A172 (cell line): Measurements from ENCODE around the gene SH3RF3. TPM values are rescaled to one million over a fixed set of nuclear protein-coding genes. Genes with fewer than 3 reads are reported as not detected.

ENCODE experiments used
- DNase-seq: peaks from one replicate; pipeline ENCODE4 v3.0.0-alpha.2; 2015; ENCODE audit warnings: low spot score
- total RNA-seq: library from RNA; depleted of rRNA; stranded (reverse); fragments of >200 nt; shearing (Covaris generic); gene quantifications from 2 replicates; pipeline ENCODE4 v1.2.3, GENCODE V29; 2014

Gene SH3RF3
- total RNA-seq, 1 experiment from 2014 or later: 3.6 TPM

DNA sequence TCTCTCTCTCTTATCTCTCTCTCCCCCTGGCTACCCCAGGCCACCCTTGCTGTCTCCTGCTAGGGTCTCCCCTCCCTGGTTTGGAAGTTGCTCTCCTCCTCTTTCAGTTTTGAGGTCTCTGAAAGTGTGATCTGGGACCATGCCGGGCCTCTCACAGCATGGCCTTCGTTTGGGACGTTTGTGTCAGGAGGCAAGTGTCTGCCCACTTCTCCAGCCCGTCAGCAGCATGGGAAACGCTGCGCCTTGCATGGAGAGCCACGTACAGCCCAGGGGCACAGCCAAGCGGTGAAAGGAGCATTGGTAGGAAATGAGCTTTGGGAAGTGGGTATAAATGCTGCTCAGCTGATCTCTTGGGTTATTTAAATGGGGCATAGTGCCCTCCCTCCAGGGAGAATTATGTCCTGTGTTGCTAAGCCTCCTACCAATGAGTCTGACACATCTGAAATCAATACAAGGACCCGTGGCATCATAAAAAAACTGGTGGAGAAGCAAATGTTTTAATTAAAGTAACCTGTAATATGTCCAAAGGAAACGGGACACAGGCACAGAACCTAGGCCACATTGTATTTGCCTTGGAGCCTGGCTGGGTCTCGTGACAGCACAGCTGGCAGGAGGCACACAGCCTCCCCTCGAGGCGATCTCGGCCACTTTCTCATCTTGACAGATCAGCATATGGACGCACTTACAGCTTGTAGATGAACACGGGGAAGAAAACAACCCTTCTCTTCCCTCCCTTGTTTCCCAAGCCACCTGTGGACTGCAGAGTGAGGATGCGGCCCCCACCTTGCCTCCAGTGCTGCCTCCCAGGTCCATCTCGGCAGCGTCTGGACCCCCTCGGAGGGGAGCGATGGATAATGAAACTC lies 72.7 kb downstream of the SH3RF3 start:
- no peak for DNase-seq

DNA sequence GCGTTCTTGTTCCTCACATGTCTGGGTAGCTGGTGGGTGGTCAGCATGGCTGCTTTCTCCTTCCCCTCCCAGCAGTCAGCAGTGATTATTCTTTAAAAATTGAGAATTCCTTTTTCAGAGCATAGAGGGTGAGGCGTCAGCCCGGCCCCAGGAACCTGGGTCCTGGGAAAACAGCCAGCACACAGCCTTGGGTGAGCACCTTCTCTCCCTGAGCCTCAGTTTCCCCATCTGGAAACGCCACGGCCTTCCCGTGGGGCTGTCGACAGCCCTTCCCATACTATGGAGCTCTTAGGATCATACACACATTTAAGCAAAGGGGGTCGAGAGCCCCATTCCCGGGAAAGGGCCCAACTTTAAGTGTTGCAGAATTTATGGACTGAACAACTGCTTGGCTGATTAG lies 73.5 kb downstream of the SH3RF3 start:
- DNase-seq: no peak

DNA sequence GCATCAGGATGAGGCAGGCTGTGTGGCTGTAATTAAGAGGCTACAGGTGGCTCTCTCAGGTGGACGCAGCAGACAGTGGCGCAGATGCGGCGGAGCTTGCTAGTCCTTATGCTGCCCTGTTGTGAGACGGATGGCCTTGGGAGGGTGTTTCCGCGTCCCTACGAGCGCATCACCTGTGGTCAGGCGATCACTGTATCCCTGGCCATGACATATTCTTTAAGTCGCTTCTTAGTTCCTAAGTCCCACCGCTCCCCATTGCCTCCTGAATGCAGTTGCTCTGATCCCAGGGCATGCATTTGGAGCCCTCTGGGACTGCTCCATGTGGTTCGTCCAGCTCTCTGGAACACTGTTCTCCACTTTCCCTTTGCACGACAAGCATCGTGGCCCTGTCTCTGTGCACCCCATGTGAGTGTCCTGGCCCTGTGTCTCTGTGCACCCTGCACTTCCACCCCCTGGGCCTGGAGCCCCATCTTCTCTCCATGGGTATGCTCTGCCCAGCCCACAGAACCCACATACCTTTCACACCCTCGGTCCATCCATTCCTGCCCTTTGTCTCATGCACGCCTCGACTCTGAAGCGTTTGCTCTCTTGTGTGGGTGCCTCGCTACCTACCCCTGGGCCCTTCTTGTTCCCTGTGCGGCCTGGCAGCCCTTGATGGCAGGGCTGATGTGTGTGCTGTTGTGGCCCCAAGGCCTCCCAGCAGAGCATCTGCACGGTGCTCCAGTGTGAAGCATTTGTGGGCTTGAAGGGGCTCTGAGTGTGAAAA lies 74.4 kb downstream of the SH3RF3 start:
- DNase-seq: no peak

DNA sequence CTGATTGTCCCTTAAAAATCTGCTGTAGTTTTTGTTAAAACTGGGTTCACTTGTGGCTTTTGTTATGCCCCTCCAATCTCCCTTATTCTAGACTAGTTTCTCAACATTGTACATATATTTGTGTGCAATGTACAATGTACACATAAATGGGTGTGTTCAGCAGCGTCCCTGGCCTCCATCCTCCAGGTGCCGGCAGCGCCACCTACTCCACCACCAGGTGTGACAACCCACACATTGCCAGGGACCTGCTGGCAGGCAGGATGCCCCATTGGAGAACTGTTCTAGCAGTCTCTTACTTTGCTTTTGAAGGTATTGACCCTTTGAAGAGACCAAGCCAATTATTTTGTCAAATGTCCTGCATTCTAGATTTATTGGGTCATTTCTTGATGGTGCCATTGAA lies 75.4 kb downstream of the SH3RF3 start:
- no peak for DNase-seq

DNA sequence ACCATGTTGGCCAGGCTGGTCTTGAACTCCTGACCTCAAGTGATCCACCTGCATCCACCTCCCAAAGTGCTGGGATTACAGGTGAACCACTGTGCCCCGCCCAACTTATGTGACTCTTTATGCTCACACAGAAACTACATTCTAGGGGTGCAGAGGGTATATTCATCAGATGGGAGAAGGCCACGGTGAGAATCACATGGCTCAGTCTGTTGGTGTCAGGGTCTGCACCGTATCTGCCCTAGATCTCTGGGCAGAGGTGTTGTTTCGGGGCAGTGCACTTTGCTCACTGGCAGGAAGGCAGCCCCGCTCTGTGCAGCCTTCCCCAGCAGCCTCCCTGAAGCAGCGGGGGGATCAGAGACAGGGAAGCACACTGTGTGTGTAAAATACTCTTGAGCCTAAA lies 76.4 kb downstream of the SH3RF3 start:
- DNase-seq: no peak

DNA sequence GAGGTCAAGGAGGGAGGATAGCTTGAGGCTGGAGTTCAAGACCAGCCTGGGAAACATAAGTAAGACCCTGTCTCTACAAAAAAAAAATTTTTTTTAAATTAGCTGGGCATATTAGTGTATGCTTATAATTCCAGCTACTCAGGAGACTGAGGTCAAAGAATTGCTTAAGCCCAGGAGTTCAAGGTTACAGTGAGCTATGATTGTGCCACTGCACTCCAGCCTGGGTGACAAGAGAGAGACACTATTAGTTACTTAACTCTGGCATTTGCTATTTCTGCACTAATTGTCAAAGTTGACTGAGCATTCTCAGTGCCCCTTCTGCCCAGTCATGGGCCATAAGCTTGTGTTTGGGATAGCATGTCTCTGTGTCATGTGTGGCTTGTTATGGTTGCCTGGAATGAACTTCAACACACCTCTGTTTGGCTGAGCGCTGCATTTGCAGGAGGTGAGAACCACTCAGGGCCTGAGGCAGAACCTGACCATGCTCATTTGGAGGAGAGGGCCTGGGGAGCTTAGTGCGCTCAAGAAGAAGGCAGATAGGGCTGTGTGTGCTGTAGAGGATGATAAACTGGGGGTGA lies 77.7 kb downstream of the SH3RF3 start:
- DNase-seq: no peak

DNA sequence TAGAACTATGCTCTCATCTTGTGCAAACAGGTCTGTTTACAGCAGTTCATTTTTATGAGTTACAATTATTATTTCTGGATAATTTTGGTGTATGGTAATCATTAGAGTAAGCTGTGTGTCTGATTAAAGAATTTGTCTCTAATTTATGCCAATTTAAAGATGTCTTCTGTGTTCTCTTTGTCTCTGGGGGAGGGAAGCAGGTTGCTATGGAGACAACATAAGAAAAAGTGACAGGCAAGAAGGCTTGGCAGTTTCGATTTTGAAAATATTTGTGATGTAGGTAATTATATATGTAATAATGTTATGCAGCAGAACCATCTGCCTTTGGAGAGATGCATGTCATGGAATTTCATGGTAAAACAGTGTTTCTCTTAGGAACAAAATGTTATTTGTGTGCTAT lies 78.2 kb downstream of the SH3RF3 start:
- no peak for DNase-seq

DNA sequence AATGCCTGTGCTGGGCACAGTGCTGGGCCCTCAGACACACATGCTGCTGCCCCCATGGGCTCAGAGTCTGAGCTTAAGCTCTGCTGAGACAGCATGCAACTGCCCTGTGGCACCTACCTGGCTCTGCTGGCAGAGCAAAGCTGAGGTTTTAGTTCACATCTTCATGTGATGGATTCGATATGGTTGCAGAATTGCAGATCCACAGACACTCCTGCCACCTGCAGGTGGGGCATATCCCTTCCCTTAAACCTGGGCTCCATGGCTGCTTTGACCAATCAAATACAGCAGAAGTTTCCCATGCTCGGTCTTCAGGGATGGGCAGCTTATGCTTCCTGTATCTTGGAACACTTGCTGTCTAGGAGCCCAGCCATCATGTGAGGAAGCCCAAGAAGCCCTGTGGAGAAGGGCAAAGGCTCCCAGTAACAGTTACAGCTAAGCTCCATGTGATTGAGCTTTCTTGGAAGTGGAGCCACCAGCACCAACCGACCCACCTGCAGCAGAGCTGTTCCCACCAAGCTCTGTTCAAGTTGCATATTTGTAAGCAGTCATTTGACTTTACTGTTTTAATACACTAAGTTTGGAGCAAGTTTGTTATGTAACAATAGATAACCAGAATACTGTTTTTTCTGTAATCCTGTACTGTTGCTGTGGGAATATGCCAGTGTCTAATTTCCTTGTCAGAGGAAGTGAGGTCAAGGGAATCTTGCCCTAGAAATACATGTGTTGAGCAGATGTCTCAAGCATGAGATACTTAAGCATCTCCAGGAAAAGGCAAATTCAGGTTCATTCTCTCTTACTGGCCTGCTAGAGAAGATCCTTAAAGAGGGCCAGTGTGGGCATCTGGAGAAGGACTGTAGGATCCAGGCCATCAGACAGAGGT lies 79.3 kb downstream of the SH3RF3 start:
- no peak for DNase-seq

DNA sequence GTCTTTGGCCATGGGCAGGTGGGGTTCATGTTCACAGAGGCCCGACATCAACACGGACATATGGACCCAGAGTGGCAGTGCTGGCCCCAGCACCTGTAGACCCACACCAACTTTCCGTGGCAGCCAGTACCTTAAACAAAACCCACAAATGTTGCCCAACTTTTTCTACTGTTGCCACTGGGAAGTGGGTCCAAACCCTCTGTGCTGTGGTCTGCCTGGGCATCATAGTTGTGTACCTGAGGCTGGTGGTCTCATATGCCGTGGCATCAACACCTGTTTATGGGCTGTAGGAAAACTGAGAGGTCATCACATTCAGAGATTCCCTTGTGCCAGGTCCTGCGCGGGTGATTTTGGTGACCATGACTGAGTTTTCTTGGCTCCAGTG lies 79.9 kb downstream of the SH3RF3 start:
- no peak for DNase-seq

DNA sequence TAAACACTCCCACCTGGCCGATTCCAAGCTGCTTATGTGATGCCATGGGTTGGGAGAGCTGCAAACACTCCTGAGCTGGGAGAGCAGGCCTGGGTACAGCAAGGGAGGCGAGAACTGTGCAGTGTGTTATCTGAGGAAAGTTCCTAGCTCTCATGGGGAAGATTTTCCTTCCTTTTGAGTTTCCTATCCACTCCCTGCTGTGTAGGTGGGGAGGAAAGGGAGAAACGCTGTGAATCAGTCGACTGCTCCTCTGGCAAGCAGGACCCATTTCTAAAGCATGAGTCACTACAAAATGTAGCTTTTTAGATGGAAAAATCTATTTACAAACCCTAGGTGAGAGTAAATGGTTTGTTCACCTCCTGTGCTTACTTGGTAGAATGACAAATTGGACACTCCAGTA lies 80.4 kb downstream of the SH3RF3 start:
- DNase-seq: peak; percentile 87

DNA sequence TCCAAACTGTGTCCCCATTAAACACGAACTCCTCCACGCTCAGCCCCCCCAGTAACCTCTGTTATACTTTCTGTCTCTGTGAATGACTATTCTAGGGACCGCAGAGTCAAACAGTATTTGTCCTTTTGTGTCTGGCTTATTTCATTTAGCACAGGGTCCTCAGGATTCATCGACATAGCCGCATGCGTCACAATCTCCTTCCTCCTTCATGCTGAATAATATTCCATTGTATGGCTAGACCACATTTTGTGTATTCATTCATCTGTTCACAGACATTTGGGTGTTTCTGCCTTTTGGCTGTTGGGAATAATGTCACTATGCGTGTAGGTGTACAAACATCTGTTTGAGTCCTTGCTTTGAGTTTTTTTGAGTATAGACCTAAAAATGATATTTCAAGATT lies 80.9 kb downstream of the SH3RF3 start:
- DNase-seq: no peak

DNA sequence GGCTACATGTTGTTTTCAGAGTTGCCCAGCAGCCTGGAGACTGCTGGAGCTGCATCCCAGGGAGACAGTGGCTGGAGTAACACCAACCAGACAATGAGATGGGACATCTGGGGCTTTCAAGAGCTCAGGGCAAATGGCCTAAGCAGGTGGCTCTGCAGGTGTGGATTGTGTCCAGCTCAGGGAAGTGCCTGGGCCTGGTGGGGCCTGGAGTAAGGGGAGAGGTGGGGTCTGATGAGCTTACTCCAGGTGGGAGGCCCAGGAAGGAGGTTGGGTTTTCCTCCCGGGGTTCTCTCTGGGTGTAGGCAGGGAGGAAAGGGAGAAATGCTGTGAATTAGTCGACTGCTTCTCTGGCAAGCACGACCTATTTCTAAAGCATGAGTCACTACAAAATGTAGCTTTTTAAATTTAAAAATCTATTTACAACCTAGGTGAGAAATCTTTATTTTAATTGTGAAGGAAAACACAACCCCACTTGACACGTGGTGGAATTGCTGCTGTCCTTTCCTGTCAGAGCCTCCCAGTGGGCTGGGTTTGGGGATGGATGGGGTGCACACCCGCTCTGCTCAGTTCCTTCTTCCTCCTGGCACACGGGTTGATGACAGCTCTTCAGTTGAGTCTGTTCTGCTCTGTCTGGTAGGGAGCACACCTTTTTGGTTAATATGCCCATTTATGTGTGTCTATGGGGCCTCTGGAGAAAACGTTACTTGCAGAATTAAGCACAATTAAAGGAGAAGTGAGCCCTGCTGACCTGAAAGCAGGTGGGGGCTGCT lies 81.6 kb downstream of the SH3RF3 start:
- DNase-seq: peak; percentile 31

DNA sequence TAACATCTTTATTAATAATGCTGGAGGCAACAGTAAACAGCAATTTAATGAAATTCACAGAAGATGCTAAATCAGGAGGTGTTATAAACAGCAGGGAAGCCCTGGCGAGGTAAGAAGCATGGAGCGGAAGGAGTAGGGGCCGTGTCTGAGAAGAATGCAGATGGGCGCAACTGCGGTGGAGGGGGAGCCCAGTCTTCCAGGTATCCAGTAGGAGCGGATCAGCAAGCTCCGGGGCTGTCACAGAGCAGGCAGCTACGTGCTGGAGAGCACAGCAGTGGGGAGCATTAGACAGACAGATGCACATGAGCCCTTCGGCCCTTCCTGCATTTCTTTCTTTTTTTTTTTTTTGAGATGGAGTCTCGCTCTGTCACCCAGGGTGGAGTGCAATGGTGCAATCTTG lies 82.3 kb downstream of the SH3RF3 start:
- no peak for DNase-seq

DNA sequence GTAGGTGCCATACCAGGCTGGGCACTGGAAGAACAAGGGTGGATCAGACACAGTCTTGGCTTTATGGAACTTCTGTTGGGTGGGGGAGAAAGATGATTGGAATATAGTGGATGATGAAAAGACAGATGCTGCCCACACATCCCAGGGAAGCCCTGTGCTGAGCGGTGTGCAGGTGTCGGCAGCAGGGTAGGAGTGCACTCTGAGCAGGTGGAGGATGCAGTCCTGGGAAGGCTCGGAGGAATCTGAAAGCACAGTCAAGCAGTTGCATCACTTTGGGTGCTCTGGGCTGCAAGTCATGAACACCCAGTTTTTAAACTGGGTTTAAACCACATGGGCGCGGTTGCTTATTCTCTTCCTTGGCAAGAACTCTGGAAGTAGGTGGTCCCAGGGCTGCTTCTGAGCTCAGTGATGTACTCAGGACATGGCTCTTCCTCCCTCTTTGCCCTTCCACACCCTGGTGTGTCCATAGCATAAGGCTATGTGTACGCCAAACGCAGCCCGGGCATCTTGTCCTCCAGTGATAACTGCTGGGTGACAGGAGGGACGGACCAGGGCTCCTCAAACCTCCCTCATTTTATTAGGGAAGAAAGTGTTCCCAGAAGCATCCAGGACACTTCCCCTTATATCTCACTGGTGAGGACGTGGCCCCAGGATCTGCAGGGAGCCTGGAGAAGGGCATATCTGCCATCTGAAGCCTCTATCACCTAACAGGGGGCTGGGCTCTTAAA lies 84.0 kb downstream of the SH3RF3 start:
- no peak for DNase-seq

DNA sequence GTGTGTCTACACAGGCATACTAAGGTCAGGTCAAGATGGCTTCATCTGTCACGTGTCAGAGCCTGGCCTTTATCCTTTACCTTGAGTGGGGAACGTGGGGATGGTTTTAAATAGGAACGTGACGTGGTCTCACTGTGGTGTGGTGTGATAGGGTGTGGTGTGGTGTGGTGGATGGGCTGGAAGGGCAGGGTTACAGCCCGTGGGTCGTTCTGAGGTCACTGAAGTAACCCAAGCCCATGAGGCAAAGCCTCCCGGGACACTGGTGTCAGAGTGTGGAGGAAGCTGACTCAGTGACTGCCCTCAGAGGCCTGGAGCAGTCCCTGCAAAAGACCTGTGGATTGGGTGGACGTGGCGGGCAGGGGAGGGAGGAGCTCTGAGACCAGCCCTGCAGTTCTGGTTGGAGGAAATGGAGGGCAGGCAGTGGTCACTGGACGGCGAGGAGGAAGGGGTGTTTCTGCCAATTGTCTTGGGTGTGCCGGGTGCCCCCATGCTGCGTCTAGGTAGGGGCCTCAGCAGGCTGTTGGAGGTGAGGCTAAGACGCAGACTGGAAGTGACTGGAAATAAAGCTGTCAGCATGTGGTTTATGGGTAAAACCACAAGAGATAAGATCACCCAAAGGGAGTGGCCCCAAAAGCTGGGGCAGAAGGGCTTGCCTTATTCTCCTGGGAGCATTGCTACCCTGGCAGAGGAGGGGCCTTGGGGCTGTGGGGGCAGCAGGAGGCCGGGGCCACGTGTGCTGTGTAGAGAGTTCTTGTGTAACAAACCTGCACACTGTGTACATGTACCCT lies 84.8 kb downstream of the SH3RF3 start:
- peak; percentile 96 for DNase-seq

DNA sequence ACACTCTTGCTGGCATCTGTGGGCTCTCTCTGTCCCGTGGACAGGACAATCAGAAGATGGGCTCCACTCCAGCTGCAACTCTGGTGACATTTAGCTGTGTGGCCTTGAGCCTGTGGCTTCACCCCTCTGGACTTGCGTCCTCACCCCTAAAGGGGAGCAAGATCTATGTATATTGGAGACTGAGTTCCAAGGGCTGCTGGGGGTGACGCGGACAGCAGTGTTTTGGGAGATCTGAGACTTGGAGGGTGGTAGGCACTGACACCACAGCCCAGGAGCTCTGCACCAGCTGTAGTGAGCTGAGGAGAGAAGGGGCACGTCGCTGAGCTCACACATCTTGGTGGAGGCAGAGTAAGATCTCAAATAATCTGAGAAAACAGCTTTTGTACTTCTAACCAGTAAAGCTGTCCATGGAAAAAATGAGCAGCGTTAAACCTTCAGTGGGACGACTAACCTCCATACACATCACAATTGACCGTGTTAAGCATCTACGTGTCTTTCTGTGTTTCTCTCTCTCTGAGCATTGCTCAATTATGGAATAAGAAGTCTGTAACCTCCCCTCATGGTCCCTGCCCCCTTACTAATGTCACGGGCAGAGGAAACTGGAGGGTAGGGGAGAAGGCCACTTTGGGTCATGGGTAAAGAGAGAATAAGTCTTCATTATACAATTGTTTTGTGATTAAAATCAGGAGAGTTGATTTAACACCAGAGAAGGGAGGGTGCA lies 85.8 kb downstream of the SH3RF3 start:
- DNase-seq: no peak

DNA sequence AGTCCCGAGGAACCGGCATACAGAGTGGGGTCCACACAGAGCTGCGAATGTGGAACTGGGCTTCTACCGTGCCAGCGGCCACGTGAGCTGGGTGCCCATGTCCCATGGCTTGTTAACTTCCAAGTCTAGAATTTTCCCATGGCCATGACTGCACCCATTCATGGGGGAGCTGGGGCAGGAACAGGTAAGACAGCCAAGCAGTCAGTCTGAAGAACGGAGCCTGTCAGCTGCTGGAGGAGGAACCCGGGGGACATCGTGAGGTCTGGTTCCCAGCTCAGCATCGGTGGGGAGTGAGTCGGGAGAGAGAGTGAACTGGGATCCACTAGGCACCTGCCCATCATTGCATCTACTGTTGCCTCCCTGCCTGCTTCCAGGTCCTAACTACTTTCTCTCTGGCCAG lies 86.9 kb downstream of the SH3RF3 start:
- DNase-seq: no peak

DNA sequence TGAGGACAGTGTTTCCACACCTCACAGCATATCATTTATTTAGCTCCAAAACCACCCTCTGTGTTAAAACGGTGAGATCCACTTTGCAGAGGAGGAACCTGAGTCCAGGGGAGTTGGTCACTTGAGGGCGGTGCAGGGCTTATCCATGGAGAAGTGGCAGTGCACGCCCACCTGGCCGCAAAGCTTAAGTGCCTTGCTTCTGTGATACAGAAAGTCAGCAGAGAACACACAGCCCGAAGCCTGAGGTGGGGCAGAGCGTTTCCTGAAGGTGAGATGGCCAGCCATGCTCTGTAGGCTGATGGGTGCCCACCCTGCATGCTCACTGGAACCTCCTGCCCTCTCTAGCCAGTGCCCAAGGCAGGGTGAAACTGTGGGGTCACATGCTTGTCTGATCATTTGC lies 87.3 kb downstream of the SH3RF3 start:
- no peak for DNase-seq
